Tibial nerve (tissue), 4 donors: ENCODE measurements around the gene FYB2.

ENCODE experiments used
- CTCF ChIP-seq, 5 experiments: fragments of 200-600 bp in 3 of 5; fragments of 450-650 bp in 2 of 5; sonication (generic) in 3 of 5; IDR thresholded peaks; one replicate each; pipeline ENCODE4 v1.5.1; 2016 to 2019; ENCODE audit warnings: antibody characterized with exemption in 5 of 5, mild to moderate bottlenecking in 3 of 5, moderate library complexity in 2 of 5
- EP300 ChIP-seq, 2 donors: sonication (generic); formaldehyde crosslinking; IDR thresholded peaks; one replicate each; pipeline ENCODE4 v1.6.1; 2017; ENCODE audit warnings: antibody characterized with exemption in 2 of 2, mild to moderate bottlenecking in 1 of 2
- POLR2A ChIP-seq, 2 donors: fragments of 450-650 bp; IDR thresholded peaks; one replicate each; pipeline ENCODE4 v1.6.1; 2017; ENCODE audit warnings: antibody characterized with exemption in 2 of 2, mild to moderate bottlenecking in 2 of 2, moderate library complexity in 2 of 2

GRCh38 chr1:56670350-56670749 is 148.9 kb downstream of the FYB2 start:
- TF ChIP-seq CTCF (IDR thresholded peaks at IDR 0.05), result no peak
- TF ChIP-seq POLR2A (IDR thresholded peaks at IDR 0.05), result no peak
- no peak for TF ChIP-seq EP300 (IDR thresholded peaks at IDR 0.05)
